Parathyroid adenoma (tissue), 2 donors: ENCODE results near the gene RFX2.
"Not testable (repeated sequence)": the region's sequence is repeated elsewhere in the genome, so short reads cannot be mapped to it uniquely, and the experiment has no call there.

ENCODE experiments used
- H2AFZ ChIP-seq: fragments of 300-600 bp; sonication (generic); one replicate; pipeline ENCODE4 v1.7.0; 2017; ENCODE audit warnings: antibody characterized with exemption, mild to moderate bottlenecking
- H3K27ac ChIP-seq: fragments of 300-600 bp; sonication (generic); one replicate; pipeline ENCODE4 v1.7.0; 2017
- H3K27me3 ChIP-seq: fragments of 300-600 bp; sonication (generic); one replicate; pipeline ENCODE4 v1.7.0; 2017; ENCODE audit warnings: low read length; ENCODE audit not compliant: control insufficient read depth, insufficient read depth
- H3K36me3 ChIP-seq: fragments of 300-600 bp; sonication (generic); one replicate; pipeline ENCODE4 v1.7.0; 2017; ENCODE audit warnings: low read length; ENCODE audit not compliant: control insufficient read depth, insufficient read depth
- H3K4me1 ChIP-seq: fragments of 300-600 bp; sonication (generic); one replicate; pipeline ENCODE4 v1.7.0; 2017; ENCODE audit warnings: control low read depth
- H3K4me2 ChIP-seq: fragments of 300-600 bp; sonication (generic); one replicate; pipeline ENCODE4 v1.7.0; 2017; ENCODE audit warnings: low read length
- H3K4me3 ChIP-seq: fragments of 300-600 bp; sonication (generic); one replicate; pipeline ENCODE4 v1.7.0; 2017; ENCODE audit warnings: low read depth, low read length
- H3K79me2 ChIP-seq: fragments of 300-600 bp; sonication (generic); one replicate; pipeline ENCODE4 v1.7.0; 2017; ENCODE audit warnings: control low read depth
- H3K9ac ChIP-seq: fragments of 300-600 bp; sonication (generic); one replicate; pipeline ENCODE4 v1.7.0; 2017; ENCODE audit warnings: mild to moderate bottlenecking
- H3K9me3 ChIP-seq: fragments of 300-600 bp; sonication (generic); one replicate; pipeline ENCODE4 v1.7.0; 2017; ENCODE audit warnings: low read length; ENCODE audit not compliant: control insufficient read depth
- CTCF ChIP-seq: fragments of 300-600 bp; sonication (generic); IDR thresholded peaks from one replicate; pipeline ENCODE4 v1.7.0; 2017; ENCODE audit warnings: antibody characterized with exemption, mild to moderate bottlenecking
- donor health status: primary hyperparathyroidism.

Gene RFX2

DNA sequence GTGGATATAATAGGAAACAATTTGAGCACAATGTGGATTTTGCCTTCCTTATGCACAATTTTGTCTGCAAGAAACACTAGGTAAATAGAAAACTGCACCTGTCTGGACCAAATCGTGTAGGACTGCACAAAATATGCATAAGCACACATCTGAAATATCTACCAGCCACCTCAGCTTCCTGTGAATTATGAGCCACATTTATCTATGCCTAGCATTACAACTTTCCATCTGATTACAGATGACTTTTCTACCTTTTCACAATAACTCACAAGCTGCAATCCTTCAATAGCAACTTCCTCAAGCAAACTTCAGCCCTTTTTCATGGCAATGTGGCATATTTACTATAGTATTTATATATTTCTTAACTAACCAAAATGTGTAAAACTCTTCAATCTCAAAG is 5.7 kb upstream of the RFX2 start:
- no peak for TF ChIP-seq CTCF
- no peaks in the 10 kb centered on the region for H3K9me3 ChIP-seq
- H3K36me3 ChIP-seq, result no peaks in the 10 kb centered on the region

DNA sequence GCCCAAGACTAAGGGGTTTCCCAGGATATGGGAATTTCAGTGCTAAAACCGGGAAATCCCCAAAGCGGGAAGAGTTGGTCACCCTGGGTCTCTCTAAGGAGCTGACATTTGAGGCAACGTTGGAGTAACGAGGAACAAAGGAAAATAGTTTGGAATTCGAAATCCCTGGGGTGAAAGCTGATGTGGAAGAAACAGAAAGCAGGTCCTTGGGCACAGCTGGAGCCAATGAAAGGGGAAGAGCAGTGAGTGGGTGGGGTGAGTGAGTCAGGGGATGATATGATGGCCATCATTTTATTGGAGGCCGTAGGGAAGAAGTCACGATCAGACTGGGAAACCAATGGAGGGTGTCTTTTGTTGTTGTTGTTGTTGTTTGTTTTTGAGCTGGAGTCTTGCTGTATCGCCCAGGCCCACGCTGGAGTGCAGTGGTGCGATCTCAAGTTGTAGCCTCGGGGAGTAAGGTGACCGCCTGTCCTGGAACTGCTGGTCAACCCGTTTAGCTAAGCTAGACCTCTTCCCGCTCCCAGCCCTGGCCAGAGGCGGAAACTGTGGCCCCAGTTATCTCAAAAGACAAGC is 3.4 kb upstream of the RFX2 start:
- H3K4me1 ChIP-seq, result peaks cover 9% of the 10 kb centered on the region
- no peak overlapping the region for H3K4me3 ChIP-seq
- H3K9me3 ChIP-seq, result no peaks in the 10 kb centered on the region
- no peak overlapping the region for H3K27ac ChIP-seq
- no peaks in the 10 kb centered on the region for H3K36me3 ChIP-seq
- H3K4me2 ChIP-seq, result no peak overlapping the region
- no peaks in the 10 kb centered on the region for H3K27me3 ChIP-seq
- no peak for TF ChIP-seq CTCF
- H3K79me2 ChIP-seq, result no peaks in the 10 kb centered on the region
- no peak overlapping the region for H3K9ac ChIP-seq
- H2AFZ ChIP-seq, result no peak overlapping the region

More for the DNA sequence above, 5.7 kb upstream of the RFX2 start:
- no peak overlapping the region for H2AFZ ChIP-seq
- H3K27me3 ChIP-seq, result no peaks in the 10 kb centered on the region
- H3K4me3 ChIP-seq, result no peak overlapping the region
- no peak overlapping the region for H3K4me2 ChIP-seq
- H3K27ac ChIP-seq, result no peak overlapping the region
- H3K79me2 ChIP-seq, result no peaks in the 10 kb centered on the region
- H3K4me1 ChIP-seq, result no peaks in the 10 kb centered on the region
- H3K9ac ChIP-seq, result no peak overlapping the region

- Histone ChIP-seq H3K27ac (no peak overlapping the region), H3K79me2 (no peaks in the 10 kb centered on the region), H3K27me3 (no peaks in the 10 kb centered on the region), H2AFZ (peak overlapping the region; percentile 92), H3K4me1 (peaks cover 9% of the 10 kb centered on the region), H3K36me3 (no peaks in the 10 kb centered on the region), H3K4me2 (peak overlapping the region; percentile 96), H3K9me3 (no peaks in the 10 kb centered on the region), H3K4me3 (peak overlapping the region; percentile 66), H3K9ac (peak overlapping the region; percentile 40)
- TF ChIP-seq CTCF, result no peak
Observed at GRCh38 chr19:6109947-6110346, 353 bp downstream of the RFX2 start.

GRCh38 chr19:6108721-6109633 is 1.3 kb downstream of the RFX2 start:
- Histone ChIP-seq H3K27me3 (no peaks in the 10 kb centered on the region), H3K36me3 (no peaks in the 10 kb centered on the region), H3K4me3 (peak overlapping the region; percentile 66), H3K27ac (peak overlapping the region; percentile 45), H2AFZ (peak overlapping the region; percentile 92), H3K4me2 (peak overlapping the region; percentile 96), H3K79me2 (no peaks in the 10 kb centered on the region), H3K9ac (no peak overlapping the region), H3K4me1 (peaks cover 9% of the 10 kb centered on the region), H3K9me3 (no peaks in the 10 kb centered on the region)
- TF ChIP-seq CTCF, result no peak

GRCh38 chr19:6106643-6107294 is 3.5 kb downstream of the RFX2 start:
- not testable (repeated sequence) for H3K9me3 ChIP-seq, H3K4me1 ChIP-seq, H3K4me3 ChIP-seq, H3K9ac ChIP-seq, H3K79me2 ChIP-seq, H3K27me3 ChIP-seq, H2AFZ ChIP-seq, H3K36me3 ChIP-seq, H3K4me2 ChIP-seq, H3K27ac ChIP-seq
